Spinal cord (tissue), 10 donors: Measurements from ENCODE around the gene PEF1. TPM values are rescaled to one million over a fixed set of nuclear protein-coding genes. Genes with fewer than 3 reads are reported as not detected.

Source experiments
- DNase-seq, 6 donors: peaks; one replicate each; pipeline versions ENCODE4 v3.0.0 to v3.0.0-alpha.2; 2013 to 2015; ENCODE audit warnings: low spot score in 6 of 6, low read depth in 4 of 6
- H3K27ac ChIP-seq: one replicate; pipeline ENCODE4 v1.5.1; 2013; ENCODE audit warnings: low read depth, low read length, control low read depth
- H3K27me3 ChIP-seq: one replicate; pipeline ENCODE4 v1.6.1; 2013; ENCODE audit warnings: low read length; ENCODE audit not compliant: control insufficient read depth, insufficient read depth
- H3K36me3 ChIP-seq: one replicate; pipeline ENCODE4 v1.6.1; 2013; ENCODE audit warnings: low read length; ENCODE audit not compliant: control insufficient read depth, insufficient read depth
- H3K4me1 ChIP-seq: one replicate; pipeline ENCODE4 v1.6.1; 2013; ENCODE audit warnings: low read length; ENCODE audit not compliant: control insufficient read depth, insufficient read depth
- H3K4me3 ChIP-seq: one replicate; pipeline ENCODE4 v1.5.1; 2013; ENCODE audit warnings: low read depth, low read length, control low read depth
- H3K9me3 ChIP-seq: one replicate; pipeline ENCODE4 v1.6.1; 2013; ENCODE audit warnings: low read length; ENCODE audit not compliant: control insufficient read depth, insufficient read depth
- WGBS: methylation state at CpG from one replicate; pipeline ENCODE4 v1.1.5; 2013; ENCODE audit warnings: missing lambda C conversion rate; ENCODE audit not compliant: insufficient coverage; 5-methylcytosine and 5-hydroxymethylcytosine counted together
- polyA plus RNA-seq, 2 donors: library from polyadenylated mRNA; unstranded; fragments of 120-200 nt; gene quantifications; one replicate each; pipeline ENCODE4 v1.2.1, GENCODE V29; 2013; ENCODE audit not compliant: insufficient read length in 2 of 2
- total RNA-seq, 2 donors: library from RNA; depleted of rRNA in 1 of 2; stranded (reverse); fragments of 120-200 nt in 1 of 2; fragments of >200 nt in 1 of 2; gene quantifications; one replicate each; pipeline versions ENCODE4 v1.2.3 to v1.2.4, GENCODE V29; 2013 to 2014
- donor health status: healthy.

PEF1 gene
- total and polyA plus RNA-seq, 4 donors, result 66.1 to 78.2 (median 77.7) TPM

- Histone ChIP-seq H3K36me3 (peaks cover 59% of the 10 kb centered on the region), H3K4me3 (no peak overlapping the region), H3K27me3 (no peaks in the 10 kb centered on the region), H3K27ac (no peak overlapping the region), H3K9me3 (no peaks in the 10 kb centered on the region), H3K4me1 (peaks cover 70% of the 10 kb centered on the region)
- WGBS, result 52% methylated on average over 16 of the region's 19 CpGs
- no peak for DNase-seq
Observed at GRCh38 chr1:31667065-31667785, 22.5 kb upstream of the PEF1 start.

GRCh38 chr1:31666263-31666963 is 21.7 kb upstream of the PEF1 start:
- peaks cover 64% of the 10 kb centered on the region for H3K4me1 ChIP-seq
- peak in 2 of 6 donors; percentile 18 to 50 for DNase-seq
- no peak overlapping the region for H3K4me3 ChIP-seq
- no peaks in the 10 kb centered on the region for H3K27me3 ChIP-seq
- H3K9me3 ChIP-seq, result no peaks in the 10 kb centered on the region
- peak overlapping the region; percentile 10 for H3K27ac ChIP-seq
- H3K36me3 ChIP-seq, result peaks cover 55% of the 10 kb centered on the region
- WGBS, result 54% methylated on average over 8 of the region's 10 CpGs

- Histone ChIP-seq H3K27me3 (no peaks in the 10 kb centered on the region), H3K27ac (no peak overlapping the region), H3K4me1 (peaks cover 53% of the 10 kb centered on the region), H3K36me3 (peaks cover 59% of the 10 kb centered on the region), H3K9me3 (no peaks in the 10 kb centered on the region), H3K4me3 (no peak overlapping the region)
- DNase-seq, result no peak
- WGBS, result 78% methylated on average over 5 of the region's 7 CpGs
Observed at GRCh38 chr1:31665234-31665878, 20.7 kb upstream of the PEF1 start.

- no peak for DNase-seq
- no peak overlapping the region for H3K27ac ChIP-seq
- H3K36me3 ChIP-seq, result peaks cover 59% of the 10 kb centered on the region
- no peak overlapping the region for H3K4me3 ChIP-seq
- no peaks in the 10 kb centered on the region for H3K27me3 ChIP-seq
- WGBS, result 79% methylated on average over 9 of the region's 9 CpGs
- H3K9me3 ChIP-seq, result no peaks in the 10 kb centered on the region
- peaks cover 46% of the 10 kb centered on the region for H3K4me1 ChIP-seq
Observed at GRCh38 chr1:31664528-31664927, 19.9 kb upstream of the PEF1 start.

GRCh38 chr1:31663622-31664452 is 19.2 kb upstream of the PEF1 start:
- DNase-seq, result peak in 2 of 6 donors; percentile 73 to 84
- Histone ChIP-seq H3K36me3 (peaks cover 64% of the 10 kb centered on the region), H3K4me1 (peaks cover 46% of the 10 kb centered on the region), H3K9me3 (no peaks in the 10 kb centered on the region), H3K27ac (no peak overlapping the region), H3K4me3 (no peak overlapping the region), H3K27me3 (no peaks in the 10 kb centered on the region)
- WGBS, result 38% methylated on average over 8 of the region's 9 CpGs

- 84% methylated on average over 11 of the region's 12 CpGs for WGBS
- peaks cover 35% of the 10 kb centered on the region for H3K4me1 ChIP-seq
- no peak overlapping the region for H3K4me3 ChIP-seq
- H3K9me3 ChIP-seq, result no peaks in the 10 kb centered on the region
- H3K36me3 ChIP-seq, result peaks cover 66% of the 10 kb centered on the region
- DNase-seq, result no peak
- H3K27me3 ChIP-seq, result no peaks in the 10 kb centered on the region
- H3K27ac ChIP-seq, result no peak overlapping the region
Observed at GRCh38 chr1:31662463-31662862, 17.8 kb upstream of the PEF1 start.

GRCh38 chr1:31661856-31662255 is 17.2 kb upstream of the PEF1 start:
- Histone ChIP-seq H3K36me3 (peaks cover 66% of the 10 kb centered on the region), H3K4me1 (peaks cover 29% of the 10 kb centered on the region), H3K9me3 (no peaks in the 10 kb centered on the region), H3K27me3 (no peaks in the 10 kb centered on the region), H3K4me3 (no peak overlapping the region), H3K27ac (no peak overlapping the region)
- WGBS, result 90% methylated on average over 5 of the region's 6 CpGs
- DNase-seq, result no peak

GRCh38 chr1:31660871-31661455 is 16.3 kb upstream of the PEF1 start:
- Histone ChIP-seq H3K27me3 (no peaks in the 10 kb centered on the region), H3K36me3 (peaks cover 64% of the 10 kb centered on the region), H3K27ac (no peak overlapping the region), H3K4me3 (no peak overlapping the region), H3K9me3 (no peaks in the 10 kb centered on the region), H3K4me1 (peaks cover 20% of the 10 kb centered on the region)
- no peak for DNase-seq
- WGBS, result 94% methylated on average over 4 of the region's 4 CpGs

GRCh38 chr1:31659889-31660288 is 15.2 kb upstream of the PEF1 start:
- DNase-seq, result peak in 1 of 6 donors; percentile 53
- Histone ChIP-seq H3K36me3 (peaks cover 60% of the 10 kb centered on the region), H3K27ac (no peak overlapping the region), H3K9me3 (no peaks in the 10 kb centered on the region), H3K27me3 (no peaks in the 10 kb centered on the region), H3K4me1 (peaks cover 13% of the 10 kb centered on the region), H3K4me3 (no peak overlapping the region)
- 100% methylated on average over 1 of the region's 3 CpGs for WGBS
